ENCODE data around the gene HS6ST1. TPM values are rescaled to one million over a fixed set of nuclear protein-coding genes. Genes with fewer than 3 reads are reported as not detected.

Gene HS6ST1
- total RNA-seq, 2 experiments from 2014 or later = 9.1 to 9.6 TPM

GRCh38 chr2:128358941-128359731 lies 40.5 kb upstream of the HS6ST1 start:
- Mint-ChIP-seq H3K4me1 (ENCODE audit: low read depth) (no peaks in the 10 kb centered on the region), H3K36me3 (no peaks in the 10 kb centered on the region), H3K9me3 (no peaks in the 10 kb centered on the region), H3K27me3 (no peaks in the 10 kb centered on the region), H3K27ac (no peak overlapping the region), H3K4me3 (no peak overlapping the region)
- DNase-seq = no peak
- intact Hi-C loops (cut with micrococcal nuclease) = no loop called here
- ChIA-PET POLR2A (no interaction called here), CTCF (no interaction called here)

GRCh38 chr2:128357506-128358370 lies 39.1 kb upstream of the HS6ST1 start:
- intact Hi-C loops (cut with micrococcal nuclease) = no loop called here
- Mint-ChIP-seq H3K27ac (no peak overlapping the region), H3K27me3 (no peaks in the 10 kb centered on the region), H3K36me3 (no peaks in the 10 kb centered on the region), H3K9me3 (no peaks in the 10 kb centered on the region), H3K4me3 (no peak overlapping the region), H3K4me1 (ENCODE audit: low read depth) (no peaks in the 10 kb centered on the region)
- ChIA-PET CTCF (no interaction called here), POLR2A (no interaction called here)
- DNase-seq = no peak

DNA sequence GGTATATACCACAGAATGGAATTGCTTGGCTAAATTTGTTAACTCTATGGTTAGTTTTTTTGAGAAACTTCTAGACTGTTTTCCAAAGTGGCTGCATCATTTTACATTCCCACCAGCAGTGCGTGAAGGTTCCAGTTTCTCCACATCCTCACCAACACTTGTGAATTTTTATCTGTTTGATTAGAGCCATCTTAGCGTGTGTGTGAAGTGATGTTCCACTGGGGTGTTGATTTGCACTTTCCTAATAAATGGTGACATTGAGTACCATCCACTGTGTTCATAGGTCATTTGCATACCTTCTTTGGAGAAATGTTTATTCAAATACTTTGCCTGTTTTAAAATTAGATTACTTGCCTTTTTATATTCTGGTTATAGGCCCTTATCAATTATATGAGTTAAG lies 37.5 kb upstream of the HS6ST1 start:
- DNase-seq = no peak
- ChIA-PET POLR2A (no interaction called here), CTCF (no interaction called here)
- intact Hi-C loops (cut with micrococcal nuclease) = no loop called here
- no peaks in the 10 kb centered on the region for H3K4me1 Mint-ChIP-seq (ENCODE audit: low read depth)
- peaks cover 11% of the 10 kb centered on the region for H3K9me3 Mint-ChIP-seq
- H3K27me3 Mint-ChIP-seq = no peaks in the 10 kb centered on the region
- H3K27ac Mint-ChIP-seq = no peak overlapping the region
- no peak overlapping the region for H3K4me3 Mint-ChIP-seq
- H3K36me3 Mint-ChIP-seq = no peaks in the 10 kb centered on the region

DNA sequence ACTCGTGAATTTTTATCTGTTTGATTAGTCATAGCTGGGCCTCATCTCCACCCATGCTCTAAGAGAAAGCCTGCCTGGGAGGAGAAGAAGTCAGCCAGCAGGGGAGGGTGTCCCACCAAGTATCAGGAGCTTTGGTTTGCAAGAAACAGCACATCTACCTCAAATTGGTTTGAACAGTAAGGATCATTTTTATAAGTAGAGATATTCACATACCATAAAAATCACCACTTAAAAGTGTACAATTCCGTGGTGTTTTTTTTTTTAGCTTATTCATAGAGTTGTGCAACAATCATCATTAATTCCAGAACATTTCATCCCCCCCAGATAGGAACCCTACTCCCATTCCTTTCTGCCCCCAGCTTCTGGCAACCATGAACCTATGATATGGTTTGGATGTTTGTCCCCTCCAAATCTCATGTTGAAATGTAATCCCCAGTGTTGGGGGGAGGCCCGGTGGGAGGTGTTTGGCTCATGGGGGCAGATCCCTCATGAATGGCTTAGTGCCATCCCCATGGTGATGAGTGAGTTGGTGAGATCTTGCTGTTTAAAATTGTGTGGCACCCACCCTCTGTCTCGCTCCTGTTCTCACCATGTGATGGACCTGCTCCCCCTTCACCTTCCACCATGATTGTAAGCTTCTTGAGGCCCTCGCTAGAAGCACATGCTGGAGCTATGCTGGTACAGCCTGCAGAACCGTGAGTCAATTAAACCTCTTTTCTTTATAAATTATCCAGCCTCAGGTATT lies 36.2 kb upstream of the HS6ST1 start:
- H3K4me3 Mint-ChIP-seq = no peak overlapping the region
- POLR2A ChIA-PET = no interaction called here

DNA sequence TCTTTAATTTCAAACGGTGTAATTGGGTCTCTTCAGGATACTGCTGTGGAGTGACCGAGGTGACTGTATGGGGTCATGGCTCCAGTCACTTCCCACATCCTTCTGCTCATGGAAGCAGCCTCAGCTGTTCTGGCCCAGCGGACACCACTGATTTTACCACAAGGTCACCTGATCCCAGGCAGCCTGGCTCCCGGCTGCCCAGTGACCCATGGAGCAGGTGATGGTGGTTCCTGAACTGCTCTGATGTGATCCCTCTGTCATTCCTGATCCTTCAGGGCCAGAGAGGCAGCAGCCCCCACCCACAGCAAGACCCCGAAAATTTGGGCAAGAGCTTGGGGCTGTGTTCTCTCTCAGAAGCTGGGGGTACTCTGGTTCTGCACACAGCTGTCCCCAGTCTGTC lies 35.5 kb upstream of the HS6ST1 start:
- ChIA-PET POLR2A (no interaction called here), CTCF (no interaction called here)
- no peaks in the 10 kb centered on the region for H3K27me3 Mint-ChIP-seq
- H3K36me3 Mint-ChIP-seq = no peaks in the 10 kb centered on the region
- no peak overlapping the region for H3K4me3 Mint-ChIP-seq
- no peak overlapping the region for H3K27ac Mint-ChIP-seq
- no peaks in the 10 kb centered on the region for H3K4me1 Mint-ChIP-seq (ENCODE audit: low read depth)
- peaks cover 11% of the 10 kb centered on the region for H3K9me3 Mint-ChIP-seq
- no peak for DNase-seq
- intact Hi-C loops (cut with micrococcal nuclease) = no loop called here

More for the DNA sequence above, 36.2 kb upstream of the HS6ST1 start:
- peaks cover 11% of the 10 kb centered on the region for H3K9me3 Mint-ChIP-seq
- H3K4me1 Mint-ChIP-seq (ENCODE audit: low read depth) = no peaks in the 10 kb centered on the region
- CTCF ChIA-PET = no interaction called here
- intact Hi-C loops (cut with micrococcal nuclease) = no loop called here
- H3K27ac Mint-ChIP-seq = no peak overlapping the region
- H3K27me3 Mint-ChIP-seq = no peaks in the 10 kb centered on the region
- no peaks in the 10 kb centered on the region for H3K36me3 Mint-ChIP-seq
- DNase-seq = no peak

- H3K27me3 Mint-ChIP-seq = peaks cover 3% of the 10 kb centered on the region
- no peaks in the 10 kb centered on the region for H3K4me1 Mint-ChIP-seq (ENCODE audit: low read depth)
- POLR2A ChIA-PET = no interaction called here
- no peak overlapping the region for H3K27ac Mint-ChIP-seq
- H3K36me3 Mint-ChIP-seq = no peaks in the 10 kb centered on the region
- no peak for DNase-seq
- peaks cover 11% of the 10 kb centered on the region for H3K9me3 Mint-ChIP-seq
- intact Hi-C loops (cut with micrococcal nuclease) = no loop called here
- no peak overlapping the region for H3K4me3 Mint-ChIP-seq
- CTCF ChIA-PET = no interaction called here
These were observed 32.1 kb upstream of the HS6ST1 start for GRCh38 chr2:128350736-128351135.

DNA sequence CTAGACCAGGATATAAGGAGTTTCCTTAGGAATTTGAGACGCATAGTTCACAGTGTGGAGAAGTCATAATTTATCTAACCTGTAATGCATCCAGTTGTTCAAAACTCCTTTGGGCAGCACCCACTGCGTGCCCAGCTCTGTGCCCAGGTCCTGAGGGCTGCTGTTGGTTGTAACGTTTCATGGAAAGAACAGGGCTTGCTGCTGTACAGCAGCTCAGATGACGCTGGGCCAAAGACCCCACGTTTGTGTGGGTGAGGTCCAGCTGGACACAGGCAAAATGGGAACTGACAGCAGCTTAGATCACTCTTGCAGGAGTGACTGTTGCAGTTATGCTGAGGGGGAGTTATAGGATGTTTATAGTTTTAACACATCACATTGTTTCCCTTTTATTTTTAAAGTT lies 30.0 kb upstream of the HS6ST1 start:
- Mint-ChIP-seq H3K9me3 (peaks cover 15% of the 10 kb centered on the region), H3K27me3 (peaks cover 3% of the 10 kb centered on the region), H3K27ac (no peak overlapping the region), H3K4me1 (ENCODE audit: low read depth) (no peaks in the 10 kb centered on the region), H3K4me3 (no peak overlapping the region), H3K36me3 (no peaks in the 10 kb centered on the region)
- POLR2A ChIA-PET = no interaction called here
- no peak for DNase-seq
- intact Hi-C loops (cut with micrococcal nuclease) = no loop called here
- CTCF ChIA-PET = no interaction called here

DNA sequence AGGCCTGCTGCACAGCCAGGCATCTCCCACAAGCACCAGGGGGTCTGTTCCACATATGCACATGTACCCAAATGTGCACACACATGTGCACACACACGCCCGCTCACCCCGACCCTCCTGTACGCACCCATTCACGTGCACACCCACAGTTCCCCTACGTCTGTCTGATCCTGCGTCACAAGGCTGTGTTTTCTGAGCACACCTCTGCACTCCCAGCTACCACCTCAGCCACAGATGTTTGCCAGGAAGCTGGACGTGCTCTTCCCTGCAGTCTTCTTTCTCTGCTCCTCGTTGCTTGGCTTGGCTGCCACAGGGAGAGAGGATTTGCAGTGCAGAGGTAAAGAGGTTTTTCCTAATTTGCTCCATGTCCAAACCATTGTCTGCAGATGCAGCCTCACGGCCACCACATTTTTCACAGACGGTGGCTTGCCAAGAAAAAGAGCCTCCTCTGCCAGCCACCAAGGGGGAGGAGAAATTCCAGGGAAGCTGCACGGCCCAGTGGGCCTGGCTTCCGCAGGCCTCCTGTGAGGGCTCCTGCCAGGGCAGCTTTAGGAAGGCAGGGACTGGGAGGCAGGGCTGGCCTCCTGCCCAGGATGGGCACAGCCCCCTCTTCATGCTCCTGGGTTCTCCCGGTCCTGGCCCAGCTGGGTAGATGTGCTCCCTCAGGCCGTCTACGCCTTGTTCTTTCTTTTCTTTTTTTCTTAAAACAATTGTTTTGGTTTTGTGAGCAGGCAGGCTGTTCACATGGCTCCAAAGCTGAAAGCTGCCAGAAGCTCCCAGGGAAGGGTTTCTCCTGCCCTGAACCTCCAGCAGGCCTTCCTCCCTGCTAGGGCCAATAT lies 29.3 kb upstream of the HS6ST1 start:
- intact Hi-C loops (cut with micrococcal nuclease) = no loop called here
- Mint-ChIP-seq H3K9me3 (peaks cover 17% of the 10 kb centered on the region), H3K27me3 (peaks cover 3% of the 10 kb centered on the region), H3K4me3 (no peak overlapping the region), H3K27ac (no peak overlapping the region), H3K4me1 (ENCODE audit: low read depth) (no peaks in the 10 kb centered on the region), H3K36me3 (no peaks in the 10 kb centered on the region)
- ChIA-PET CTCF (no interaction called here), POLR2A (no interaction called here)
- DNase-seq = no peak

- peaks cover 15% of the 10 kb centered on the region for H3K9me3 Mint-ChIP-seq
- H3K27me3 Mint-ChIP-seq = peaks cover 3% of the 10 kb centered on the region
- no peak for DNase-seq
- H3K36me3 Mint-ChIP-seq = no peaks in the 10 kb centered on the region
- no peak overlapping the region for H3K27ac Mint-ChIP-seq
- CTCF ChIA-PET = no interaction called here
- H3K4me1 Mint-ChIP-seq (ENCODE audit: low read depth) = no peaks in the 10 kb centered on the region
- intact Hi-C loops (cut with micrococcal nuclease) = no loop called here
- POLR2A ChIA-PET = no interaction called here
- H3K4me3 Mint-ChIP-seq = no peak overlapping the region
These were observed 28.5 kb upstream of the HS6ST1 start for GRCh38 chr2:128347171-128347558.

GRCh38 chr2:128346291-128347170 lies 27.9 kb upstream of the HS6ST1 start:
- H3K36me3 Mint-ChIP-seq = no peaks in the 10 kb centered on the region
- H3K27ac Mint-ChIP-seq = no peak overlapping the region
- intact Hi-C loops (cut with micrococcal nuclease) = no loop called here
- peaks cover 9% of the 10 kb centered on the region for H3K9me3 Mint-ChIP-seq
- ChIA-PET CTCF (no interaction called here), POLR2A (no interaction called here)
- H3K4me1 Mint-ChIP-seq (ENCODE audit: low read depth) = no peaks in the 10 kb centered on the region
- H3K27me3 Mint-ChIP-seq = peaks cover 3% of the 10 kb centered on the region
- no peak overlapping the region for H3K4me3 Mint-ChIP-seq
- DNase-seq = no peak

GRCh38 chr2:128345436-128346165 lies 26.9 kb upstream of the HS6ST1 start:
- no peak overlapping the region for H3K4me3 Mint-ChIP-seq
- no peaks in the 10 kb centered on the region for H3K4me1 Mint-ChIP-seq (ENCODE audit: low read depth)
- H3K36me3 Mint-ChIP-seq = no peaks in the 10 kb centered on the region
- ChIA-PET CTCF (no interaction called here), POLR2A (no interaction called here)
- no peak for DNase-seq
- H3K9me3 Mint-ChIP-seq = peaks cover 6% of the 10 kb centered on the region
- H3K27ac Mint-ChIP-seq = no peak overlapping the region
- intact Hi-C loops (cut with micrococcal nuclease) = no loop called here
- H3K27me3 Mint-ChIP-seq = peaks cover 3% of the 10 kb centered on the region
